GM15510 (cell line): Measurements from ENCODE around the gene RFC2.

Experiments used
- POLR2A ChIP-seq: IDR thresholded peaks from 3 replicates; pipeline ENCODE4 v1.6.1; 2011; ENCODE audit warnings: borderline replicate concordance; ENCODE audit not compliant: insufficient read length; ENCODE audit errors: extremely low read depth

The RFC2 gene

GRCh38 chr7:74254129-74254857, at the start of gene RFC2:
Gene RFC2, minus strand, starts transcription at chr7:74254399. Its CDS starts 16 bp downstream, at chr7:74254383.
- TF ChIP-seq POLR2A: peak; percentile 68

- TF ChIP-seq POLR2A: no peak
Observed at GRCh38 chr7:74302745-74303221, 48.6 kb upstream of the RFC2 start.

- TF ChIP-seq POLR2A: no peak
Observed at GRCh38 chr7:74300926-74301325, 46.7 kb upstream of the RFC2 start.

- no peak for TF ChIP-seq POLR2A
Observed at GRCh38 chr7:74299401-74299800, 45.2 kb upstream of the RFC2 start.

- TF ChIP-seq POLR2A: no peak
Observed at GRCh38 chr7:74297516-74298233, 43.5 kb upstream of the RFC2 start.

GRCh38 chr7:74294191-74294998, 40.2 kb upstream of the RFC2 start:
- no peak for TF ChIP-seq POLR2A

GRCh38 chr7:74293577-74293908, 39.3 kb upstream of the RFC2 start:
- TF ChIP-seq POLR2A: no peak

- no peak for TF ChIP-seq POLR2A
Observed at GRCh38 chr7:74292757-74293576, 38.8 kb upstream of the RFC2 start.

- no peak for TF ChIP-seq POLR2A
Observed at GRCh38 chr7:74291535-74291934, 37.3 kb upstream of the RFC2 start.

- no peak for TF ChIP-seq POLR2A
Observed at GRCh38 chr7:74290981-74291441, 36.8 kb upstream of the RFC2 start.

GRCh38 chr7:74290553-74290950, 36.4 kb upstream of the RFC2 start:
- no peak for TF ChIP-seq POLR2A

- TF ChIP-seq POLR2A: no peak
Observed at GRCh38 chr7:74289659-74290552, 35.7 kb upstream of the RFC2 start.

GRCh38 chr7:74289018-74289658, 34.9 kb upstream of the RFC2 start, which contains the start of gene CLIP2:
Gene CLIP2, plus strand, starts transcription at chr7:74289407. Its CDS starts 28,140 bp downstream, at chr7:74317547.
- peak; percentile 86 for TF ChIP-seq POLR2A

- no peak for TF ChIP-seq POLR2A
Observed at GRCh38 chr7:74288034-74288881, 34.1 kb upstream of the RFC2 start.
